GM12878 (cell line): ENCODE data around the gene ERMARD. TPM values are rescaled to one million over a fixed set of nuclear protein-coding genes. Genes with fewer than 3 reads are reported as not detected.

Experiments
- CHD4 ChIP-seq: fragments of 200-600 bp; sonication (generic); IDR thresholded peaks from 2 replicates; pipeline ENCODE4 v1.6.1; 2016; ENCODE audit warnings: mild to moderate bottlenecking
- EGR1 ChIP-seq, 2 experiments: IDR thresholded peaks; 1 replicate in 1 of 2; 2 replicates in 1 of 2; pipeline ENCODE4 v1.6.1; 2011 to 2012; ENCODE audit warnings: low read depth in 2 of 2, low read length in 2 of 2, borderline replicate concordance in 1 of 2, mild to moderate bottlenecking in 1 of 2, moderate library complexity in 1 of 2
- JUND ChIP-seq: IDR thresholded peaks from 2 replicates; pipeline ENCODE4 v1.6.1; 2012; ENCODE audit warnings: low read depth, mild to moderate bottlenecking, low read length, improper control_type of control experiment, moderate library complexity
- LARP7 ChIP-seq: fragments of 450-650 bp; IDR thresholded peaks from 2 replicates; pipeline ENCODE4 v1.6.1; 2017; ENCODE audit warnings: mild to moderate bottlenecking
- NR2C1 ChIP-seq: fragments of 450-650 bp; IDR thresholded peaks from 2 replicates; pipeline ENCODE4 v1.6.1; 2017; ENCODE audit warnings: antibody characterized with exemption, mild to moderate bottlenecking, moderate library complexity
- NR2F1 ChIP-seq: fragments of 450-650 bp; conservative IDR thresholded peaks from 2 replicates; pipeline ENCODE4 v1.6.1; 2017; ENCODE audit warnings: mild to moderate bottlenecking
- RB1 ChIP-seq: fragments of 450-650 bp; formaldehyde crosslinking; IDR thresholded peaks from 2 replicates; pipeline ENCODE4 v1.6.1; 2017; ENCODE audit warnings: mild to moderate bottlenecking, borderline replicate concordance
- RBBP5 ChIP-seq: fragments of 200-600 bp; sonication (generic); conservative IDR thresholded peaks from 2 replicates; pipeline ENCODE4 v1.6.1; 2016
- polyA plus RNA-seq, 11 experiments: library from polyadenylated mRNA; depleted of rRNA in 4 of 11; unstranded in 6 of 11; stranded (reverse) in 5 of 11; fragments of >200 nt; fragmentation: Nextera tagmentation in 4 of 11; fragmentation: Illumina TruSeq in 1 of 11; extraction: Ambion mirVana in 4 of 11; extraction: Trizol in 1 of 11; gene quantifications; 1 replicate in 1 of 11; 2 replicates in 10 of 11; pipeline versions ENCODE4 v1.2.1 to v1.2.3, GENCODE V29; 2011 to 2016; ENCODE audit warnings: inconsistent platforms in 2 of 11, missing spikeins in 2 of 11, low read depth in 1 of 11
- total RNA-seq, 4 experiments: library from RNA; depleted of rRNA in 3 of 4; stranded (reverse); fragments of >200 nt in 3 of 4; fragmentation: Illumina TruSeq in 1 of 4; extraction: Trizol in 1 of 4; gene quantifications; 2 replicates each; pipeline versions ENCODE4 v1.2.1 to v1.2.3, GENCODE V29; 2013 to 2021
- TF ChIP-seq, protein P1 (sequence below): fragments of 450-650 bp; IDR thresholded peaks from 2 replicates; pipeline ENCODE4 v1.6.1; 2017; ENCODE audit warnings: antibody characterized with exemption, mild to moderate bottlenecking, moderate library complexity
- TF ChIP-seq, protein P2 (sequence below): fragments of 450-650 bp; IDR thresholded peaks from 2 replicates; pipeline ENCODE4 v1.6.1; 2016; ENCODE audit warnings: mild to moderate bottlenecking
- TF ChIP-seq, protein P3 (sequence below): fragments of 450-650 bp; IDR thresholded peaks from 2 replicates; pipeline ENCODE4 v1.6.1; 2016; ENCODE audit warnings: mild to moderate bottlenecking, moderate library complexity, borderline replicate concordance
- TF ChIP-seq, protein P4 (sequence below): IDR thresholded peaks from 2 replicates; pipeline ENCODE4 v1.6.1; 2012; ENCODE audit warnings: low read depth, low read length, improper control_type of control experiment

The ERMARD gene
- total and polyA plus RNA-seq, 10 of the 15 experiments (the other 5 are each of a cell fraction or from before 2014, with no cell fraction given) = 24.4 to 63.3 (median 34.1) TPM

DNA sequence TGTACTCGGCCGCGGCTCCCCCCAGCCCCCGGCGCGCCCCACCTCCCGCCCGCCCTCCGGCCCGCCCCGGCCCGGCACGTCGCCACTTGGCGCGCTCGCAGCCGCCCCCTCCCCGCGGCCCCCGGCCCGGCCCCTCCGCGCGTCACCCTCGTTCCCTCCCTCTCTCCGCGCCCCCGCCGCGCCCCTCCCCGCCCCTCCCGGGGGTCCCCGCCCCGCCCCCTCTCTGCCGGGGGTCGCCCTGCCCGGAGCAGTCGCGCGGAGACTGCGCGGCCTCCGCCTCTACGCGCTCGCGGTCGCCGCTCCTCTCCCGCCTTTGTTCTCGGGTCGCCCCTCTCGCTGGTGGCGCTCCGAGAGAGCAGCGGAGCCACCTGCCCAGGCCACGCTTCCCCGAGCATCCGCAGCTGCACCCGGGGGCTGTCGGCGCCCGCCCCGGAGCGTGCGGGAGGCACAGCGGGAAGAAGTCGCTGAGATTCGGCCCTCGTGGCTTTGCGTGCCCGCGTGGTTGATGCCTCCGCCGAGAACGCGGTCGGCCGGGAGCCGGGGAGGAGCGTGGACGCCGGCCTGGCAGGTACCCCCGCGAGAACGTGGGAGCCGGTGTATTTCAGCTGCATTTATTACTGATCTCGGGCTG lies 26.8 kb upstream of the ERMARD start, which contains the start of gene PHF10 (continued):
- TF ChIP-seq, protein P1, sequence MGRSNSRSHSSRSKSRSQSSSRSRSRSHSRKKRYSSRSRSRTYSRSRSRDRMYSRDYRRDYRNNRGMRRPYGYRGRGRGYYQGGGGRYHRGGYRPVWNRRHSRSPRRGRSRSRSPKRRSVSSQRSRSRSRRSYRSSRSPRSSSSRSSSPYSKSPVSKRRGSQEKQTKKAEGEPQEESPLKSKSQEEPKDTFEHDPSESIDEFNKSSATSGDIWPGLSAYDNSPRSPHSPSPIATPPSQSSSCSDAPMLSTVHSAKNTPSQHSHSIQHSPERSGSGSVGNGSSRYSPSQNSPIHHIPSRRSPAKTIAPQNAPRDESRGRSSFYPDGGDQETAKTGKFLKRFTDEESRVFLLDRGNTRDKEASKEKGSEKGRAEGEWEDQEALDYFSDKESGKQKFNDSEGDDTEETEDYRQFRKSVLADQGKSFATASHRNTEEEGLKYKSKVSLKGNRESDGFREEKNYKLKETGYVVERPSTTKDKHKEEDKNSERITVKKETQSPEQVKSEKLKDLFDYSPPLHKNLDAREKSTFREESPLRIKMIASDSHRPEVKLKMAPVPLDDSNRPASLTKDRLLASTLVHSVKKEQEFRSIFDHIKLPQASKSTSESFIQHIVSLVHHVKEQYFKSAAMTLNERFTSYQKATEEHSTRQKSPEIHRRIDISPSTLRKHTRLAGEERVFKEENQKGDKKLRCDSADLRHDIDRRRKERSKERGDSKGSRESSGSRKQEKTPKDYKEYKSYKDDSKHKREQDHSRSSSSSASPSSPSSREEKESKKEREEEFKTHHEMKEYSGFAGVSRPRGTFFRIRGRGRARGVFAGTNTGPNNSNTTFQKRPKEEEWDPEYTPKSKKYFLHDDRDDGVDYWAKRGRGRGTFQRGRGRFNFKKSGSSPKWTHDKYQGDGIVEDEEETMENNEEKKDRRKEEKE = no peak
- TF ChIP-seq, protein P2, sequence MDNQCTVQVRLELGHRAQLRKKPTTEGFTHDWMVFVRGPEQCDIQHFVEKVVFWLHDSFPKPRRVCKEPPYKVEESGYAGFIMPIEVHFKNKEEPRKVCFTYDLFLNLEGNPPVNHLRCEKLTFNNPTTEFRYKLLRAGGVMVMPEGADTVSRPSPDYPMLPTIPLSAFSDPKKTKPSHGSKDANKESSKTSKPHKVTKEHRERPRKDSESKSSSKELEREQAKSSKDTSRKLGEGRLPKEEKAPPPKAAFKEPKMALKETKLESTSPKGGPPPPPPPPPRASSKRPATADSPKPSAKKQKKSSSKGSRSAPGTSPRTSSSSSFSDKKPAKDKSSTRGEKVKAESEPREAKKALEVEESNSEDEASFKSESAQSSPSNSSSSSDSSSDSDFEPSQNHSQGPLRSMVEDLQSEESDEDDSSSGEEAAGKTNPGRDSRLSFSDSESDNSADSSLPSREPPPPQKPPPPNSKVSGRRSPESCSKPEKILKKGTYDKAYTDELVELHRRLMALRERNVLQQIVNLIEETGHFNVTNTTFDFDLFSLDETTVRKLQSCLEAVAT = no peak
- no peak for TF ChIP-seq NR2F1
- no peak for TF ChIP-seq JUND
- no peak for TF ChIP-seq RBBP5
- no peak for TF ChIP-seq RB1
- TF ChIP-seq, protein P3, sequence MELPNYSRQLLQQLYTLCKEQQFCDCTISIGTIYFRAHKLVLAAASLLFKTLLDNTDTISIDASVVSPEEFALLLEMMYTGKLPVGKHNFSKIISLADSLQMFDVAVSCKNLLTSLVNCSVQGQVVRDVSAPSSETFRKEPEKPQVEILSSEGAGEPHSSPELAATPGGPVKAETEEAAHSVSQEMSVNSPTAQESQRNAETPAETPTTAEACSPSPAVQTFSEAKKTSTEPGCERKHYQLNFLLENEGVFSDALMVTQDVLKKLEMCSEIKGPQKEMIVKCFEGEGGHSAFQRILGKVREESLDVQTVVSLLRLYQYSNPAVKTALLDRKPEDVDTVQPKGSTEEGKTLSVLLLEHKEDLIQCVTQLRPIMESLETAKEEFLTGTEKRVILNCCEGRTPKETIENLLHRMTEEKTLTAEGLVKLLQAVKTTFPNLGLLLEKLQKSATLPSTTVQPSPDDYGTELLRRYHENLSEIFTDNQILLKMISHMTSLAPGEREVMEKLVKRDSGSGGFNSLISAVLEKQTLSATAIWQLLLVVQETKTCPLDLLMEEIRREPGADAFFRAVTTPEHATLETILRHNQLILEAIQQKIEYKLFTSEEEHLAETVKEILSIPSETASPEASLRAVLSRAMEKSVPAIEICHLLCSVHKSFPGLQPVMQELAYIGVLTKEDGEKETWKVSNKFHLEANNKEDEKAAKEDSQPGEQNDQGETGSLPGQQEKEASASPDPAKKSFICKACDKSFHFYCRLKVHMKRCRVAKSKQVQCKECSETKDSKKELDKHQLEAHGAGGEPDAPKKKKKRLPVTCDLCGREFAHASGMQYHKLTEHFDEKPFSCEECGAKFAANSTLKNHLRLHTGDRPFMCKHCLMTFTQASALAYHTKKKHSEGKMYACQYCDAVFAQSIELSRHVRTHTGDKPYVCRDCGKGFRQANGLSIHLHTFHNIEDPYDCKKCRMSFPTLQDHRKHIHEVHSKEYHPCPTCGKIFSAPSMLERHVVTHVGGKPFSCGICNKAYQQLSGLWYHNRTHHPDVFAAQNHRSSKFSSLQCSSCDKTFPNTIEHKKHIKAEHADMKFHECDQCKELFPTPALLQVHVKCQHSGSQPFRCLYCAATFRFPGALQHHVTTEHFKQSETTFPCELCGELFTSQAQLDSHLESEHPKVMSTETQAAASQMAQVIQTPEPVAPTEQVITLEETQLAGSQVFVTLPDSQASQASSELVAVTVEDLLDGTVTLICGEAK = no peak
- TF ChIP-seq NR2C1 = no peak
- peak in 1 of 2 experiments; percentile 38; a peak in 1 of 3 replicates for TF ChIP-seq EGR1 (IDR thresholded peaks at IDR 0.05; ENCODE audit: borderline replicate concordance in 1 of 2, low read depth in 2 of 2, low read length in 2 of 2)
- TF ChIP-seq, protein P4, sequence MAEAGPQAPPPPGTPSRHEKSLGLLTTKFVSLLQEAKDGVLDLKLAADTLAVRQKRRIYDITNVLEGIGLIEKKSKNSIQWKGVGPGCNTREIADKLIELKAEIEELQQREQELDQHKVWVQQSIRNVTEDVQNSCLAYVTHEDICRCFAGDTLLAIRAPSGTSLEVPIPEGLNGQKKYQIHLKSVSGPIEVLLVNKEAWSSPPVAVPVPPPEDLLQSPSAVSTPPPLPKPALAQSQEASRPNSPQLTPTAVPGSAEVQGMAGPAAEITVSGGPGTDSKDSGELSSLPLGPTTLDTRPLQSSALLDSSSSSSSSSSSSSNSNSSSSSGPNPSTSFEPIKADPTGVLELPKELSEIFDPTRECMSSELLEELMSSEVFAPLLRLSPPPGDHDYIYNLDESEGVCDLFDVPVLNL = no peak
- peak; percentile 58; the same call in 1 of the 2 replicates for TF ChIP-seq LARP7
- TF ChIP-seq CHD4 = no peak
